Adrenal gland (tissue), 5 donors: ENCODE results near the gene VPS13D.

Experiments
- POLR2A ChIP-seq, 2 donors: fragments of 450-650 bp; IDR thresholded peaks; one replicate each; pipeline ENCODE4 v1.6.1; 2017; ENCODE audit warnings: antibody characterized with exemption in 2 of 2, mild to moderate bottlenecking in 2 of 2, moderate library complexity in 1 of 2
- TF ChIP-seq, protein P1 (sequence below), 6 experiments: fragments of 450-650 bp in 4 of 6; fragments of 200-600 bp in 2 of 6; sonication (generic) in 1 of 6; IDR thresholded peaks; 1 replicate in 5 of 6; 2 replicates in 1 of 6; pipeline versions ENCODE4 v1.5.1 to v1.8.0; 2016 to 2021; ENCODE audit warnings: antibody characterized with exemption in 6 of 6, mild to moderate bottlenecking in 2 of 6, moderate library complexity in 1 of 6
- donor health status: DM: no; HTN: no; CAD: no.

DNA sequence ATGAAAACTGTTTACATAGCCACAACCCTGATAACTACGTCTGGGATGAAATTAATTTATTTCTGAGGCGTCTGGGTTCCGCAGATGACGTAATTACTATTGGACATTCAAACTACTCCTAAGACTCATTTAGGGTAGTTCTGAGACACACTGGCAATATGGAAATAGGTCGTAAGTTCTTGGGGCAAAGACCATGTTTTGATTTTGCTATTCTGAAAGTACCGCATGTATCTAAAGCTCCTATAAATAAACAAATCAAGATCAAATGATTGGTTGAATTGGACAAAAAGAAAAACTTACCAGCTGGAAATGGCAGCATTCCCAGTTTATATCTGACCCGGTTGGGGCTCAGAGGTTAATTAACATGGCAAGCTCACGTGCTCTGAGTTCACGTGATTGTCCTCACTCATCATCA is 313.9 kb downstream of the VPS13D start:
- TF ChIP-seq POLR2A (IDR thresholded peaks at IDR 0.05) = no peak
- TF ChIP-seq, protein P1, sequence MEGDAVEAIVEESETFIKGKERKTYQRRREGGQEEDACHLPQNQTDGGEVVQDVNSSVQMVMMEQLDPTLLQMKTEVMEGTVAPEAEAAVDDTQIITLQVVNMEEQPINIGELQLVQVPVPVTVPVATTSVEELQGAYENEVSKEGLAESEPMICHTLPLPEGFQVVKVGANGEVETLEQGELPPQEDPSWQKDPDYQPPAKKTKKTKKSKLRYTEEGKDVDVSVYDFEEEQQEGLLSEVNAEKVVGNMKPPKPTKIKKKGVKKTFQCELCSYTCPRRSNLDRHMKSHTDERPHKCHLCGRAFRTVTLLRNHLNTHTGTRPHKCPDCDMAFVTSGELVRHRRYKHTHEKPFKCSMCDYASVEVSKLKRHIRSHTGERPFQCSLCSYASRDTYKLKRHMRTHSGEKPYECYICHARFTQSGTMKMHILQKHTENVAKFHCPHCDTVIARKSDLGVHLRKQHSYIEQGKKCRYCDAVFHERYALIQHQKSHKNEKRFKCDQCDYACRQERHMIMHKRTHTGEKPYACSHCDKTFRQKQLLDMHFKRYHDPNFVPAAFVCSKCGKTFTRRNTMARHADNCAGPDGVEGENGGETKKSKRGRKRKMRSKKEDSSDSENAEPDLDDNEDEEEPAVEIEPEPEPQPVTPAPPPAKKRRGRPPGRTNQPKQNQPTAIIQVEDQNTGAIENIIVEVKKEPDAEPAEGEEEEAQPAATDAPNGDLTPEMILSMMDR (IDR thresholded peaks at IDR 0.05) = no peak
